Measurements from ENCODE around the gene B3GALNT2. TPM values are rescaled to one million over a fixed set of nuclear protein-coding genes. Genes with fewer than 3 reads are reported as not detected.

Gene B3GALNT2
- total RNA-seq, 4 donors from 2014 or later, result 28.8 to 35.3 (median 32.4) TPM

- intact Hi-C loops (cut with DNase I; ENCODE audit: low total_unique reads) (no loop called here), in situ Hi-C loops (cut with MboI; ENCODE audit: low sequenced_read_pairs in 4 of 4) (loop anchor here in 1 of 4 donors (25.0 kb wide), 1 partner anchor 309 kb away; no protein-coding TSS in a partner anchor)
- Histone ChIP-seq H3K4me3 (no peak overlapping the region), H3K9me3 (no peaks in the 10 kb centered on the region), H3K36me3 (no peaks in the 10 kb centered on the region), H3K27me3 (no peaks in the 10 kb centered on the region), H3K27ac (no peak overlapping the region), H3K4me1 (peaks cover 11 to 15% of the 10 kb centered on the region in 2 donors)
- TF ChIP-seq POLR2A (IDR thresholded peaks at IDR 0.05), result no peak
- TF ChIP-seq, protein P1, sequence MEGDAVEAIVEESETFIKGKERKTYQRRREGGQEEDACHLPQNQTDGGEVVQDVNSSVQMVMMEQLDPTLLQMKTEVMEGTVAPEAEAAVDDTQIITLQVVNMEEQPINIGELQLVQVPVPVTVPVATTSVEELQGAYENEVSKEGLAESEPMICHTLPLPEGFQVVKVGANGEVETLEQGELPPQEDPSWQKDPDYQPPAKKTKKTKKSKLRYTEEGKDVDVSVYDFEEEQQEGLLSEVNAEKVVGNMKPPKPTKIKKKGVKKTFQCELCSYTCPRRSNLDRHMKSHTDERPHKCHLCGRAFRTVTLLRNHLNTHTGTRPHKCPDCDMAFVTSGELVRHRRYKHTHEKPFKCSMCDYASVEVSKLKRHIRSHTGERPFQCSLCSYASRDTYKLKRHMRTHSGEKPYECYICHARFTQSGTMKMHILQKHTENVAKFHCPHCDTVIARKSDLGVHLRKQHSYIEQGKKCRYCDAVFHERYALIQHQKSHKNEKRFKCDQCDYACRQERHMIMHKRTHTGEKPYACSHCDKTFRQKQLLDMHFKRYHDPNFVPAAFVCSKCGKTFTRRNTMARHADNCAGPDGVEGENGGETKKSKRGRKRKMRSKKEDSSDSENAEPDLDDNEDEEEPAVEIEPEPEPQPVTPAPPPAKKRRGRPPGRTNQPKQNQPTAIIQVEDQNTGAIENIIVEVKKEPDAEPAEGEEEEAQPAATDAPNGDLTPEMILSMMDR (IDR thresholded peaks at IDR 0.05 in 4 of 5, conservative IDR thresholded peaks at IDR 0.05 in 1 of 5), result no peak
- DNase-seq (no peak), ATAC-seq (no peak)
These were observed 82.5 kb downstream of the B3GALNT2 start for GRCh38 chr1:235421751-235422150.

- no peak overlapping the region for H3K27ac ChIP-seq
- in situ Hi-C loops (cut with MboI; ENCODE audit: low sequenced_read_pairs in 4 of 4) (loop anchor here (5.0 to 25.0 kb wide), 8 partner anchors 92 to 322 kb away; partner anchors contain the start of genes ARID4B (in 1 of the 4) and GGPS1 (in 1 of the 4)), intact Hi-C loops (cut with DNase I; ENCODE audit: low total_unique reads) (loop anchor here (1.0 to 10.0 kb wide), 5 partner anchors 50 to 932 kb away; partner anchors contain the start of genes ARID4B, GGPS1 and TBCE)
- peaks cover 0 to 10% of the 10 kb centered on the region in 2 donors for H3K4me1 ChIP-seq
- no peak overlapping the region for H3K4me3 ChIP-seq
- TF ChIP-seq, protein P1 (IDR thresholded peaks at IDR 0.05 in 4 of 5, conservative IDR thresholded peaks at IDR 0.05 in 1 of 5), result peak; percentile 69 to 85 (median 79)
- no peak for TF ChIP-seq POLR2A (IDR thresholded peaks at IDR 0.05)
- no peaks in the 10 kb centered on the region for H3K27me3 ChIP-seq
- H3K36me3 ChIP-seq, result no peaks in the 10 kb centered on the region
- ATAC-seq (peak; percentile 73 to 75), DNase-seq (peak; percentile 19 to 33)
- H3K9me3 ChIP-seq, result no peaks in the 10 kb centered on the region
These were observed 87.1 kb downstream of the B3GALNT2 start for GRCh38 chr1:235417086-235417697.

DNA sequence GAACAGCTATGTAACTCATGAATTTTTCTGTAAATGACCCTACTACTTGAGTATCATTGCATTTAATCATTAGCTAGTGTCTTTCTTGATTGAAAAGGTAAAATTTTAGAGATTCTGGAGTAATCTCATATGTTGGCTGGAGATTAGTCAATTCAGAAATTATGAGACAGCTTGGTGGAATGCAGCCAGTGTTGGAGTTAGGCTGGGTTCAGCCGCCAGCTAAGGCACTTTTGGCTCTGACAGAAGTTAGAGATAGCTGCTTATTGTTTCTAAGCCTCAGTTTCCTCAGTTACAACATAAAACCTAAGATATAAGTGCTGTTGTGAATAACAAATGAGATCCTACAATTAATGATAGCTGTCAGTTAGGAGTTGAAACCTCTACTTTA is 87.6 kb downstream of the B3GALNT2 start:
- Histone ChIP-seq H3K36me3 (no peaks in the 10 kb centered on the region), H3K4me1 (peaks cover 1 to 8% of the 10 kb centered on the region in 2 donors), H3K4me3 (no peak overlapping the region), H3K27ac (peak overlapping the region in 1 of 4 donors; percentile 5), H3K27me3 (no peaks in the 10 kb centered on the region), H3K9me3 (no peaks in the 10 kb centered on the region)
- in situ Hi-C loops (cut with MboI; ENCODE audit: low sequenced_read_pairs in 4 of 4) (loop anchor here (5.0 to 25.0 kb wide), 8 partner anchors 92 to 322 kb away; partner anchors contain the start of genes ARID4B (in 1 of the 4) and GGPS1 (in 1 of the 4)), intact Hi-C loops (cut with DNase I; ENCODE audit: low total_unique reads) (loop anchor here (1.0 to 10.0 kb wide), 5 partner anchors 50 to 932 kb away; partner anchors contain the start of genes ARID4B, GGPS1 and TBCE)
- no peak for TF ChIP-seq POLR2A (IDR thresholded peaks at IDR 0.05)
- TF ChIP-seq, protein P1 (IDR thresholded peaks at IDR 0.05 in 4 of 5, conservative IDR thresholded peaks at IDR 0.05 in 1 of 5), result no peak
- DNase-seq (no peak), ATAC-seq (peak in 1 of 2 donors; percentile 6)

GRCh38 chr1:235415008-235415904 is 89.0 kb downstream of the B3GALNT2 start:
- in situ Hi-C loops (cut with MboI; ENCODE audit: low sequenced_read_pairs in 4 of 4), result loop anchor here (5.0 to 25.0 kb wide), 8 partner anchors 90 to 320 kb away; partner anchors contain the start of genes ARID4B (in 1 of the 4) and GGPS1 (in 1 of the 4)
- Histone ChIP-seq H3K36me3 (no peaks in the 10 kb centered on the region), H3K27me3 (no peaks in the 10 kb centered on the region), H3K27ac (peak overlapping the region in 1 of 4 donors; percentile 23), H3K4me1 (peaks cover 7 to 13% of the 10 kb centered on the region in 2 donors), H3K9me3 (no peaks in the 10 kb centered on the region), H3K4me3 (no peak overlapping the region)
- TF ChIP-seq, protein P1 (IDR thresholded peaks at IDR 0.05 in 4 of 5, conservative IDR thresholded peaks at IDR 0.05 in 1 of 5), result peak; percentile 62 to 76 (median 72)
- TF ChIP-seq POLR2A (IDR thresholded peaks at IDR 0.05), result no peak
- DNase-seq (peak; percentile 20 to 59), ATAC-seq (peak; percentile 42 to 62)
- intact Hi-C loops (cut with DNase I; ENCODE audit: low total_unique reads), result loop anchor here (5.0 to 10.0 kb wide), 2 partner anchors 308 to 930 kb away; no protein-coding TSS in a partner anchor
